HG03520 (cell line): ENCODE measurements around the gene UNKL.

Source experiments
- ATAC-seq: cut with Tn5 transposase; IDR thresholded peaks from one replicate; pipeline ENCODE4 v1.9.1; 2021; ENCODE audit warnings: mild to moderate bottlenecking, moderate library complexity; ENCODE audit not compliant: unreplicated experiment

The UNKL gene

DNA sequence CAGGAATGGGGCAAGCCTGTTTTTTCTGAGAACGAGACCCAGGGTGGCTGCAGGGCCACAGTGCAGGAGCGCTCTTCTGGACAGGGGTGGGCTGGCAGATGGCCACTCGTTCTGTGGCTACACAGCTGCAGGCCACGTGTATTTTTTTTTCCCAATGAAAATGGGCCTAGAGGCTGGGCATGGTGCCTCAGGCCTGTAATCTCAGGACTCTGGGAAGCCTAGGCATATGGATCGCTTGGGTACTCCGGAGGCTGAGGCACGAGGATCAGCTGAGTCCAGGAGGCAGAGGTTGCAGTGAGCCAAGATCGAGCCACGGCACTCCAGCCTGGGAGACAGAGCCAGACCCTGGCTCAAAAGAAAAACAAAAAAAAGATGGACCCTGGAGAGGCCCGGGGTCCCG lies 6.8 kb downstream of the UNKL start:
- ATAC-seq: no peak

DNA sequence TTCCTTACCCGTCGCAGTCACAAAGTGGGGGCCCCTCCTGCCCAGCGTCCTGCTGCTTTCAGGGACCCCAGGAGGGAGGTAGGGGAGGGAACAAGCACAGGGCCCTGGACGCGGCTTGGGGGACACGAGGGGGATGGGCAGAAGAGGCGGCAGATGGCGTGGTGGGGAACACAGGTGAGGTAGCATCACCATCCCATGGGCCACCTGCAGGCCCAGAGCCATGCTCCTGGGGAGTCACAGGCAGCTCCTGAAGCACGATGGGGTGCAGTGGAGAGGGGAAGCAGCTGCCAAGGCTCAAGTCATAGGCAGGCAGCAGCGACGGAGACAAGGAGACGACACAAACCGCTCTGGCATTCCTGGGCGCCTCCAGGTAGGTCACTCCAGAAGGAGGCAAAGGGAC lies 10.8 kb downstream of the UNKL start:
- ATAC-seq: no peak

DNA sequence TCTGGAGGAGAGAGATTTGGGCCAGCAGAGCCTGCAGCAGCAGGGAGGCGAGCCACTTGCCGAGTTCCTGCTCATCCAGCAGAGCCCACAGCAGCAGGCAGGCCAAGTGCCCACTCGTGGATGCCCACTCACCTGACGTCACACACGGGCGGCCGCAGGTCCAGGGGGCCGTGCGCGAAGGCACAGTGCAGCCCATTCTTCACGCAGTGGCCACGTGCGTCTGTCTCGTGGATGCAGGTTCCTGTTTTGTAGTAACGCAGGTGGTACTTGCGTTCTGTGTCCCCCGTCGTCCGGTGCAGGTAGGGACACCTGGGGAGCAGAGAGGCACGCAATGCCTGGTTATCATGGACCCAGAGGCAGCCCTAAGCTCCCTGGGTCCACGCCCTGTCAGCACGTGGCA lies 11.5 kb downstream of the UNKL start:
- ATAC-seq: no peak

DNA sequence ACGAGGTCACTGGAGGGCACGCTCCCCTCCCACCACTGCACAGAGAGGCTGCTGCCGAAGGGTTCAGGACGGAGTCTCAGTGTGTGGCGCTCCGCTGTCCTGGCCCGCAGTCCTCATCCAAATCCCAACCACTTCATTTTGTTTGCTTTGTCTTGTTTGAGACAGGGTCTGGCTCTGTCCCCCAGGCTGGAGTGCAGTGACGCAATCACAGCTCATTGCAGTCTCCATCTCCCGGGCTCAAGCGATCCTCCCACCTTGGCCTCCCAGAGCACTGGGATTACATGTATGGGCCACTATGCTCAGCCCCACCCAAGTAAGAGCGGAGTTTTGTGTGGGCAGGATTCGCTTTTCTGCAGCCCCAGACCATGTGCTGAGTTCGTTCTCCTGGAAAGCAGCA lies 12.7 kb downstream of the UNKL start:
- ATAC-seq: no peak

DNA sequence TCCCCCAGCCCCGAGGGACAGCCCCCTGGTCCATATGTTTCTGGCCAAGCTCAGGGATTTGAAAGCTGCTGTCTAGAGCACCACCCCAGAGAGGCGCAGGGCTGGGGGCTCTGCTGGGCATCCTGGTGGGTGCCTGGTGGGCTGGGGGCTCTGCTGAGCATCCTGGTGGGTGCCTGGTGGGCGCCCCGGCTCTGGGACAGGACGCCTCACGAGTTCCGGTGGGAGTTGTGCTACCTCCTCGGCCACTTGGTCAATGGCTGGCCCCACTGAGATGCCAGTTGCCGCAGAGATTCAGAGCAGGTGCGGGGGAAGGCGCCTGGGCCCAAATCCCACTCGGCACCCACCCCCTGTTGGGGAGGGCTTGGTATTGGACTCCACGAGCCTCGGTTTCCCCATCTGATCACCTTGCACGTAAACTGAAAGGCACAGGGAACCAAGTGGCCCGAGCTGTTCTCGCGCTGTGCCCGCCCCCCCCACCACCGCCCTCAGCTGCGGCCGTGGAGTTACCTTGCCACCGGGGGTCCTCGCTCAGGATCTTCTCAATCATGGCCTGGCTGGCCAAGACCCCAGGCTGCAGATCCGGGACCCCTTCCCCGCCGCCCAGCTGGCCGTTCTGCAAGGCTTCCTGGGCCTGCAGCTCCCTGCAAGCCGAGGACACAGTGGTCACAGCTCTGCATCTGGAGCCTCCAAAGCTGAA lies 13.3 kb downstream of the UNKL start:
- ATAC-seq: no peak

DNA sequence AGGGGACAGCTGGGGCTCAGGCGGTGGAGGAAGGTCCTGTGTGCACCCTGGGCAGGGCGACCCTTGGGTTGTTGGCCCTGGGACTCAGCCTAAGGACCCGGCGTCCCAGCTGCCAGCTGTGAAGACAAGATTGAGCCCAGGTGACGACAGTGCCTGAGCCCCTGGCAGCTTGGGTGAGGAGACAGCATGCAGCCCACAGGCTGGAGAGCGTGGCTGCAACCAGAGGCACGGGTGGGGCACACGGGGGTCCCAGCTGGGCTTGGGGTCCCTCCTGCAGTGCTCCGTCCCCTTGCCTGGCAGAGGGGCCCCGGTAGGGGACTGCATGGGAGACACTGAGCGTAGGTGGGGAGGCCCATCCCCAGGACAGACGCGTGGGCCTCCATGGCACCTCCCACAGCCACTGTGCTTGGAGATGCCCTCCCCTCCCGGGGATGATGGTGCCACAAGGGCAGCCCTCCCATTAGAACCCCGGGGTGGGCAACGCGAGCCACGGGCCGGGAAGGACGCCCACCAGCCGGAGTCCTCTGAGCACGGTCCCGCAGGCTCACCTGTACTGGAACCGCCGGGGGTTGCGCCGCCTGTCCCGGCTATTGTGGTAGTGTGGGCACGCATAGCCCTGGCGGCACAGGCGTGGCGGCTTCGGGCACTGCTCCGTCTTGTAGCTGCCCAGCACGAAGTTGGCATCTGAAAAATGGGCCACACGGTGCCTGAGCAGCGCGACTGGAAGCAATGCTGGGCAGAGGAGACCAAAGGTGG lies 15.5 kb downstream of the UNKL start:
- ATAC-seq: no peak

DNA sequence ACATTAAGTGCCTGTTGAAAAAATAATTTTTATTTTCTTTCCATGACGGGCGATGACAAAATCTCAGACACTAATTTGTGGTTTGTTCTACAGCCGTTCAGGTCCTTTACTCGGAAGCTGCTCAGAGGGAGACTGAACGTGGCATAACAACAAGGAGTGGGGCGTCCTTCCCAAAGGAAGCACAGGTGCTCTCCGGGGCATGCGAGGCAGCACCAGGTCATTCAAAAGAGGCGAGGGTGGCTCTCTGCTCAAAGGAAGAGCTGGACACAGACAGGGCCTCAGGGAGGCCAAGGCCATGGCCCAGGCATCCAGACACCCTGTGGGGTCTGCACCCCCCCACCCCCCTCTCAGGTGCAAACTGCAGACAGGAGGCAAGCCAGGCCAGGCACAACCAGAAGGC lies 16.2 kb downstream of the UNKL start:
- ATAC-seq: no peak

DNA sequence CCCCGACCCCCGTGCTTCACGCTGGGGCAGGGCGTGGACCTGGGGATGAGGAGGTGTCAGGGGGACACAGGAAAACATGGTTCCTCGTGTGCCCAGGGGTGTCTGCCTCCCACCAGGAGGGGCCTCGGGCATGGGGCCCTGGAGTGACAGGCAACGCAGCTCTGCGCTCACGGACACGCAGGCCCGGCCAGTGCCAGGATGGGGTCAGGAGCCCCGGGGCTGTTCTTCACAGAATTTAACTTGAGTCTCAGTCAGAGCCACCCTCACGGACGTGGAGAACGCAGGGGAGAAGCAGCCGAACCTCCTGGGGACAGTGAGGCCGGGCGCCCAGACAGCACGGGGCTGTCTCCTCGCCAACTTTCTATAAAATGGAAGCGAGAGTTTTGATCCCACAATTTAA lies 16.7 kb downstream of the UNKL start:
- ATAC-seq: no peak

DNA sequence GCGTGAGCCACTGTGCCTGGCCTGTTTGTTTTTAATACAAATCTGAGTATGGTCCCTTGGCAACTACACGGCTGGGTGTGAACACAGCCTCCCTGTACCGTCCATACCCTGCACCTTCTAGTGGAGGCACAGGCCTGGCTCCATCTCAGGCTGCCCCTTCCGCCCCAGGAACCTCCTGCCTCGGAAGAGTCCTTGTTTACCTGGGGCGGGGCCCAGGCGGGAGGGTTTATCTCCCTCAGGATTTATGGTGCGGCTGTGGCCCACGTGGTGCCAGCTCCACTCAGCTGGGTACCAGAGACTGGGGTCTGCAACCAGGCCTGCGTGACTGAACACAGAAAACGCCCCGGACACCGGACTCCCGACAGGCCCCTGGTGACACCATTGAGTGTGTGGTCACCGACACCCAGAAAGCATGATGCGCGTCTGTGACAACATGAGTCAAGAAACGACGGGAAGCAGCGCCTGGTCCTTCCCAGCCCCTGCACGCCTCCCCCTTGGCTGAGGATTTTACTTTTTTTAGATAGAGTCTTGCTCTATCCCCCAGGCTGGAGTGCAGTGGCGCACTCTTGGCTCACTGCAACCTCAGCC lies 19.0 kb downstream of the UNKL start:
- ATAC-seq: no peak

DNA sequence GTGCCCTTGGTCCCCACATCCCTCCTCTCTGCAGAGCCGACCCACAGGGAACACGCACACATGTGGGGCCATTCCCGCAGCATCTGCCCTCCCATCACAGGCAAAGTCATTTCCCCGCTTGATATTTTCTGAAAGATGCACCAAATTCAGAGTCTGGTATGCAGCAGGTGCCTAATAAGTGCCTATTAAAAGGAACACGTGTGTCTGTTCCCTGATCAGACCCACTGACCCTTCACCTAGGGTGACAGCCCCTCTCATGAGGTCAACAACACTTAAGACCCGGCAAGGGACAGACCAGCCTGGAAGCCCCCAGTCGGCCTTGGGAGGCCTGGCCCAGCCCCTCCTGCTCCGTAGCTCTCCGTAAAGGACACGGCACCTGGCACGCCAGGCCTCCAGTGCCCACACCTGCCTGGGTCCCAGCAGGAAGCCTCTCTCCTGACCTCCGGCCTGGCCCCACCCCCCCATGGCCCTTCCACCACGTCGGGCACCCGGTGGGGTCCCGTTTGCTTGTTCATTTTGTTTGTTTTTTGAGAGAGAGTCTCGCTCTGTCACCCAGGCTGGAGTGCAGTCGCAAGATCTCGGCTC lies 20.0 kb downstream of the UNKL start:
- ATAC-seq: no peak

DNA sequence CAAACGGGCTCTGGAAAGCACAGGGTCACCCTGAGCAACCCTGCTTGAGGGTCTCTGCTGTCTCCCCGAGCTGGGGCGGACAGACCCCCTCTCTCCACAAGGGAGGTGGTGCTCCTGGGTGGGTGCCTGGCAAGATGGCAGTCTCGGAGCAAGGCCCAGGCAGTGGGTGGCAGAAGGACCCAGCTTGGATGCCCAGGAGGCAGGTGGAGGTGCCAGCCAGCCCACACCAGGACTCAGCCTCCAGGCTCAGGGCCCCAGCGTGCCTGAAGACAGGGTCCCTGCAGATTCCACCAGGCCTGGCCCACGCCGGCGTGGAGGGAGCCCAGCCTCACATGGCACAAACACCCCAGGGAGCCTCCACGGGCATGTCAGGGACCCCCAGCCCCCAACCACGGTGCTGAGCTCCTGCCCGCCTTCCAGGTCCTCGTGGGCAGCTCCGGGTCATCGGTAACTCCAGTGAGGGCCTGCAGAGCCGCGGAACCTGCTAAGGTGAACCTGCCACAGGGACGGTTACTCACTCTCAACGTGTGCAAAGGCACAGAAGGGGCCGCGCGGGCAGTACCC lies 20.8 kb downstream of the UNKL start:
- ATAC-seq: no peak

DNA sequence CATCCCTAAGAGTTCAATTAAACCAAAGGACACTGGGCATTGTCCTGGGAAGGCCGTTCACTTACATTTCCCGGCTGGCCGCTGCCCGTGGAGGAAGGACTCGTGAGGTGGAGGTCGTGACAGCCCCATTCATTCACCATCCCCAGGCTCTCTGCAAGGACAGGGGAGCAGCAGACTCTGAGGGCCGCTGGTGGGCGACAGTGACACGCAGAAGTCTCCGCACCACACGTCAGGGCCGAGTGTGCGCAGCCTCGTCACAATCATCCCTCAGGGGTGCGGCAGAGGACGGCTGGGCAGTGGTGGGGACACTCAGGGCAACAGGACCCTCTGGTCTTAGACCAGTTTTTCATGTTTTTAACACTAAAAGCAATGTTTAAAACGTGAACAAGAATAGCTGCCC lies 21.7 kb downstream of the UNKL start:
- no peak for ATAC-seq

DNA sequence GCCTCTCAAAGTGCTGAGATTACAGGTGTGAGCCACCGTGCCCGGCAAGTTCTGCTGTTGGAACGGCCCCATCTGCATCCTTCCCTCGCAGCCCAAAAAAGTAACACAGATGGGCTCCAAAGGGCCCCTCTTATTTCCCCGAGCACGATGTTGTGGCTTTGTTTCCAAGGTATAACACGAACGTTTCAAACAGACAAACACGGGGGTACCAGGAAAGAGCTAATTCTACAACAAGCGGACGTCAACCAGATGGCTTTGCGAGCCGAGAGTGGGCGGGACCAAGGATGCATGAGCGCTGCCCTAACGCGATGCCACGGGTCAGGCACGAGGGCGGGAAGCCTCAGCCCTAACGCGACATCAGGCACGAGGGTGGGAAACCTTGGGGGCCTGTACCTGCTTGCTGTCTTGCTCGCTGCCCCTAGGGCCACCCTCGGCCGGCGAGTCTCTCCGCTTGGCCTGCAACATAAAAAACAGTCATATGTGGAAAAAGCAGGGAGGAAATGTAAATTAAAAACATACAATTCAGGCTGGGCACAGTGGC lies 24.2 kb downstream of the UNKL start:
- ATAC-seq: no peak

DNA sequence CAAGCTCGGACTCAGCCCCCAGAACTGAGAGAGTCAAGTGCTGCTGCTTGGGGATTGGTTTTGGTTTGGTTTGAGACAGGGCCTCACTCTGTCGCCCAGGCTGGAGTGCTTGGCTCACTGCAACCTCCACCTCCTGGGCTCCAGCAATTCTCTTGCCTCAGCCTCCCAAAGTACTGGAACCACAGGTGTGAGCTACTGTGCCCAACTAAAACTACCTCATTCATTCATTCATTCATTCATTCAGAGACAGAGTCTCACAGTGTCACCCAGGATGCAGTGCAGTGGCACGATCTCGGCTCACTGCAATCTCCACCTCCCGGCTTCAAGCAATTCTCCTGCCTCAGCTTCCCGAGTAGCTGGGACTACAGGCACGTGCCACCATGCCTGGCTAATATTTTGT lies 24.7 kb downstream of the UNKL start:
- no peak for ATAC-seq

DNA sequence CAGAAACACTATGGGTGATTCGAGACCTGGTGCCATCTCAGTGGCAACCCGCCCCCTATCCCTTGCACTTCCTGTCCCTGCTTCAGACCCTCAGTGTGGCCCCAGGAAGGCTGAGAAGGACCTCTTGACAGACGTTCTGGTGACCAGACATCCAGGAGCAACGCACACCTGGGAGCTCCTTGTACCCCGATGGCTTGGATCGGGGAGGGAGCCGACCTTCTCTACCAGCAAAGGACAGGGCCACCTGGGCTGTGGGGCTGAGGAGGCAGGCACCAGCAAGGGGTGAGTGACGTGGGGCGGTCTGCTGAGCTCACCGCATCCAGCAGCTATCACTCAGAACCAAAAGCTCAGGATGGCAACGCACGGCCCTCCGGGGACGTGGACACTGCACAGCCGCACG lies 27.2 kb downstream of the UNKL start:
- no peak for ATAC-seq

DNA sequence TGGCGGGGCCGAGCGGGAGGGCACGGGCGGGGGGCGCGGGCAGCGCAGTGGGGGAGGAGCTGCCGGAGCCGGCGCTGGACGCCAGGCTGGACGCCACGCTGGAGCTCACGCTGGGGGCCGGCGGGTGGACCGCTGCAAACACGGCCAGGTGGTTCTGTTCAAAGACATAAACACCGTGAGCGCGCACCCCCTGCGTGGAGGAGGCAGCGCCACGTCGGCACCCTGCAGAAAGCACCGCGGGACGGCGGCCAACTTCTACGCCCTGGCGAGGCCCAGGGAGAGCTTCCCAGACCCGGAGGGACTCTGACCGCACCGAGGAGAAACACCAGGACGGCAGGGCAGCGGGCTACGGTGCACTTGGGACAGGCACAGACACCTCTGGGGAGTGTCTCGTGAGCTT lies 29.3 kb downstream of the UNKL start:
- ATAC-seq: no peak

DNA sequence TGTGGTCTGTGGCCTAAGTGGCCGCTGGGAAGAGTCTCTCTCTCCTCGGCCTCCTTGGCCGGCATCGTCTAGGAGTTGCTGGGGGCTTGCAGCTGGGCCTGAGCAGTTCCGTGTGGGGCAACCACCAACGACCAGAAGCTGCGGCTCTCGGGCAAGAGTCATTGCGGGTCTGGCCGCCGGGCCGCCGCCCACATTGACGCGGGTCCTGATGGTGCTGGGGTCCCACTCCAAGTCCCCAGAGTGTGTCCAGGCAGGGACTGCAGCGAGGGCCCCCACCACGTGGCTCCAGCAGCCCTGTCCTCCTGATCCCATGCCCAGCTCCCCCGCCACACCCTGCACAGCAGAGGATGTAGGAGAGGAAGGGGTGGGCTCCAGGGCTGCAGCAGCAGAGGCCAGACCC lies 30.9 kb downstream of the UNKL start:
- ATAC-seq: no peak

DNA sequence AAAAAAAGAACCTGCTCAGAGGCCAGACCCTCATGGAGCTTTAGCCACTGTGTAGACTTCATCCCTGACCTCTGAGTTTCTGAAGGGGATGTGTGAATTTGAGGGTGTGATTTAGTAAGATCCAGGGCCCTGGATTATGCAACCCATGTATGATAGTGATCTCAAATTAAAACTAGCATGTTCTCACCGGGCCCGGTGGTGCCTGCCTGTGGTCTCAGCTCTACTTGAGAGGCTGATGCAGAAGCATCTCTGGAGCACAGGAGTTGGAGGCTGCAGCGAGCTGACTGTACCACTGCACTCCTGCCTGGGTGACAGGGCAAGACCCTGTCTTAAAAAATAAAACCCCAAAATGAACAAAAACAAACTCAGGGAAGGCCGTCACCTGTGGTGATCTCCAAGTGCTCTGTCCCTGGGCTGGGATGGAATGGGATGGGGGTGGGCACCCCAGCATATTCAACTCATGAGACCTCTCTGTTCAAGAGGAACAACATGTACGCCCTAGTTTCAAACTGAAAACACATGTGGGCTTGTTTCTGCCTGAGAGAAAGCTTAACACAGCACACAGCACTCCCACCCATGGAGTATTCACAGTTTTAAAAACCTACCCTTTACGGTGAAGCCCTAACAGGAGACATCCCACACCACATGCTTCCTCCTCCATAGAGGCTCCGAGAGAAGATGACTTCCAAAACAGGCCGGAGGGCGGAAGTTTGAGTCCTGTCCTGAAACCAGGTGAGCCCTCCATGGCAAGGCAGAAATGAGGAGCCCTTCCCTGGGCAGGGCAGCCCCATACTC lies 32.7 kb downstream of the UNKL start:
- ATAC-seq: no peak

DNA sequence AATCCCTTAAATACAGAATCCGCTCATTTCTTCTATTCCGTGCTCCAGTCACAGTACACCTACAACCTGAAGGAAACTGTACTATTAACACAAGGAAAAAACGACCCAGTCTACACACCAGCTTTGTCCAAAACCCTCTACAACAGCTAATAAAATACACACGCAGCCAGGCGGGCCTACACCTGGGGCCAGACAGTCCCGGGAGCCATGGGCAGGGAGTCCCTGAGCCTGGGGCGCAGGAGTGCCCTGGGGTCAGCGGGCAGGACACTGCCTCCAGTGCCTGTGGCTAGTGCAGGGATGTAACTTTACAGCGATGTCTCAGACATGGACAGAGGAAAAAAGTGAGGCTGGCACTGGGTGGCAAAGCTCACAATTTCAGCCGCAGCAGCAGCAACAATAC lies 34.3 kb downstream of the UNKL start:
- ATAC-seq: no peak

DNA sequence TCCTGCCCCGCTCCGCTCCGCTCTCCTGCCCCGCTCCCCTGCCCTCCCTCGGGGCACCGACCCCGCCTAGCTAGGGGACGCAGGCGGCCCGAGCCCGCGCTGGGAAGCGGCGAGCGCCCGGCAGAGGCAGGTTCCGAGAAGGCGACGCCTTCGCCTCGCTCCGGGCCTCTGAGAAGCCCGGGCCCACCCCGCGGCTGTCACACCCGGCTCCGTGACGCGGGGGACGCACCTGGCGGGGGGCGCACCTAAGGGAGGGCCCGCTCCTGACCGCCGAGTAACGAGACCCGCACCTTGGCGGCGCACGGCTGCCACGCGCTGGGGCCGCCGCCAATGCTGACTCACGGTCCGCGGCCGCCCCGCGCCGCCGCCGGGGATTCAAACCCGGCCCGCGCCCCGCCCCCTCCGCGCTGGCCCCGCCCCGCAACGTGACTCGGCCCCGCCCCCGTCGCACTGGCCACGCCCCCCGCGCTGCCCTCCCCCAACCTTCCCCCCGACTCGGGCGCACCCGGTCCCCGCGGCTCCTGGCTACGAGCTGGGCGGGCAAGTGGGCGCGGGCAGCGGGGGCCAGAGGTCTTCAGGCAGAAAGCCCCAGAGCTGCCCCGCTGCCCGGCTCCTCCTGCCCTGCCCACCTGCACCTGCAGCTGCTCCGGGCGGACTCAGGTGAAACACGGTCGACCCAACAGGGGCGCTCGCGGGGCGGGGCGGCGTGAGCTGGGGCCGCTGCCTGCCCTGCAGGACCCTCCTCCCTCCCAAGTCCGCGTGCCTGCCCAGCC lies 35.0 kb downstream of the UNKL start:
- no peak for ATAC-seq
